ENCODE measurements around the gene TMEM200B. TPM values are rescaled to one million over a fixed set of nuclear protein-coding genes. Genes with fewer than 3 reads are reported as not detected.

The TMEM200B gene
- total RNA-seq, 1 experiment from 2014 or later: 11.3 TPM

GRCh38 chr1:29096231-29096886 lies 27.3 kb downstream of the TMEM200B start:
- CTCF ChIA-PET: no interaction called here
- no peak for DNase-seq (ENCODE audit: low read depth, low spot score)

More at GRCh38 chr1:29096231-29096886, 27.3 kb downstream of the TMEM200B start:
- no peak for ATAC-seq
- Histone ChIP-seq H3K4me3 (replicated peaks in 1 of 2; ENCODE audit: low read depth in 1 of 2, low read length in 2 of 2) (no peak overlapping the region), H3K36me3 (ENCODE audit: control insufficient read depth in 1 of 2, insufficient read depth in 2 of 2, low read length in 2 of 2) (no peaks in the 10 kb centered on the region), H3K79me2 (ENCODE audit: insufficient read depth, low read length) (no peaks in the 10 kb centered on the region), H3K4me1 (ENCODE audit: control insufficient read depth in 1 of 2, insufficient read depth in 2 of 2, low read length in 2 of 2) (0 out of 4 replicates have a peak, but pooled peaks cover 0 to 4% of the 10 kb centered on the region in 2 experiments), H3K27me3 (ENCODE audit: insufficient read depth, low read length) (no peaks in the 10 kb centered on the region), H3K9ac (ENCODE audit: low read length) (no peak overlapping the region), H4K20me1 (ENCODE audit: insufficient read depth) (no peaks in the 10 kb centered on the region), H3K27ac (ENCODE audit: low read depth, low read length) (no peak overlapping the region), H3K4me2 (ENCODE audit: low read length) (no peak overlapping the region), H3K9me2 (ENCODE audit: insufficient read depth) (no peaks in the 10 kb centered on the region), H3K9me3 (ENCODE audit: control insufficient read depth in 1 of 2, insufficient read depth in 1 of 2, low read depth in 1 of 2, low read length in 2 of 2) (no peaks in the 10 kb centered on the region), H2AFZ (ENCODE audit: low read depth, low read length, poor library complexity, severe bottlenecking) (no peak overlapping the region)
- intact Hi-C loops (cut with micrococcal nuclease): no loop called here
- no TSS peak for BruUV-seq (replicated peaks)
- ChIA-PET POLR2A (interaction anchor here (0.9 kb wide), 1 partner anchor 16 kb away, joined by 4 read pairs; no protein-coding TSS in a partner anchor), RAD21 (ENCODE audit: low non-redundant PET in 1 of 2, low total read pairs in 2 of 2, uncharacterized antibody in 2 of 2, unreplicated experiment in 2 of 2) (no interaction called here)
- no peak for TF ChIP-seq EZH2phosphoT487 (IDR thresholded peaks at IDR 0.05; ENCODE audit: borderline replicate concordance)
- no peak for TF ChIP-seq EGR1 (IDR thresholded peaks at IDR 0.05; ENCODE audit: low read depth)
- no peak for TF ChIP-seq TCF7L2 (IDR thresholded peaks at IDR 0.05; ENCODE audit: borderline replicate concordance, extremely low read depth, insufficient read depth, insufficient read length)
- TF ChIP-seq RAD21 (IDR thresholded peaks at IDR 0.05; ENCODE audit: low read depth): no peak
- no peak for TF ChIP-seq SIN3A (IDR thresholded peaks at IDR 0.05; ENCODE audit: low read depth)
- no peak for TF ChIP-seq POLR2AphosphoS5 (IDR thresholded peaks at IDR 0.05; ENCODE audit: low read depth, low read length)
- TF ChIP-seq ZFX (IDR thresholded peaks at IDR 0.05): no peak
- no peak for TF ChIP-seq SRF (IDR thresholded peaks at IDR 0.05; ENCODE audit: low read depth)
- TF ChIP-seq CBX3 (IDR thresholded peaks at IDR 0.05; ENCODE audit: low read depth): no peak
- TF ChIP-seq ZNF274 (IDR thresholded peaks at IDR 0.05; ENCODE audit: low read depth, low read length): no peak
- TF ChIP-seq ELF1 (IDR thresholded peaks at IDR 0.05; ENCODE audit: borderline replicate concordance, low read depth): no peak
- TF ChIP-seq ATF3 (IDR thresholded peaks at IDR 0.05): no peak
- no peak for TF ChIP-seq REST (IDR thresholded peaks at IDR 0.05; ENCODE audit: low read depth)

Data from HCT116 (cell line).